Activated gamma-delta T cell treated with Interleukin-2 at 50 U/mL for 16 hours (primary cell): ENCODE measurements around the gene PRPF40B.
A peak's percentile ranks its signal among the peaks of the same experiment; 100 is the strongest.

ENCODE experiments used
- DNase-seq: peaks from one replicate; pipeline ENCODE4 v3.0.0-alpha.2; 2020

The PRPF40B gene

DNA sequence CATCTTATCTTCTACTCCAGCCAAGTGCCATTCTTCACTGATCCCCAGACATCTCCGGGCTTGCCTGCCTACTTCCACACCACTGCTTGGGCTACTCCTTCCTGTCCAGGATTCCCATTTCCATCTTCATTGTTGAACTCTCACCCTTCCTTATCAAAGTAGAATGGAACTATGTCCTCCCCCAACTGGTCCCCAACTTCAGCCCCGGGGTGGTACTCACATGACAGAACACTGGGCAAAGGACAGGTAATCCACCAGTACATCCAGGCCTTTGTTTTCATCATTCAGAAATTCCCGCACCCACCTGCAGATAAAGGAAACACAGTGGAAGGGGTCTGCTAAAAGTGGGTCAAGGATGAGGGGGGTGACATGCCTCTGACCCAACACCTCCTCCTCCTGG, 38.4 kb downstream of the PRPF40B start:
- DNase-seq = no peak

DNA sequence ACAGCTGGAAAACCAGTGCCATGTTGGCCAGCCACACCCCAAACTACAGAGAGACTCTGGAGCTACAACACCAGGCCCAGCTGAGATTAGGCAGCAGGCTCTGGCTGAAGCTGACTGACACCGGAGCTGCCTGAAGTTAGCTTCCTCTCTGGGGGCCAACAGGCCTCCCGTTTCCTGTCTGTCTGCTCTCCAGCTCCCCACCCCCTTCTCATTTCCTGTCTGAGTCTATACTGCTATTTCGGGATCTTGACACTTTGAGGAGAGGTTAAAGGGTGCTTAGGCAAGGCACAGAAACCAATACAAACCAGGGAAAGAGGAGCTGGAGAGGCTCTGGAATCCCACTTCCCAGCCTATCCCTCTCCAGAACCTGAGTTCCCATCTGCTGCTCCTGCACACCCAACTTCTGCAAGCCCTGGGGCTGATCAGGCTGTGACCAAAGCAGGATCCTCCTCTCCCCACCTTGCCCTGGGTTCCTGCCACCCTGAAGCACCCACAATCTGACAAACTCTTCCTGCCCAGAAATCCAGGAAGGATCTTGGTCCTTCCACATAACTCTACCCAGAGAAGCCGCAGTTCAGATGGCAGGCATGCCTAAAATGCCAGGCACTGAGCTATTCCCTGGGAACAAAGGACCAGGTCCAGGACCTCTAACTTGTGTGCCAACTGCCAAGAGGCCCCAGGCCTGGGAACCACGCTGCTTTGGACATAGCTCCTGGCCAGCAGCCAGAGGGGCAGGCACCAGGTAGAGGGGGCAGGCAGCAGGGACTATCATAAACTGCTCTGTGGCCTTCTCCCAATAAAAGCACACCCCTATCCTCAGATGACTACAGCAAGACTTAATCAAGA, 39.9 kb downstream of the PRPF40B start:
- DNase-seq = peak; percentile 81

DNA sequence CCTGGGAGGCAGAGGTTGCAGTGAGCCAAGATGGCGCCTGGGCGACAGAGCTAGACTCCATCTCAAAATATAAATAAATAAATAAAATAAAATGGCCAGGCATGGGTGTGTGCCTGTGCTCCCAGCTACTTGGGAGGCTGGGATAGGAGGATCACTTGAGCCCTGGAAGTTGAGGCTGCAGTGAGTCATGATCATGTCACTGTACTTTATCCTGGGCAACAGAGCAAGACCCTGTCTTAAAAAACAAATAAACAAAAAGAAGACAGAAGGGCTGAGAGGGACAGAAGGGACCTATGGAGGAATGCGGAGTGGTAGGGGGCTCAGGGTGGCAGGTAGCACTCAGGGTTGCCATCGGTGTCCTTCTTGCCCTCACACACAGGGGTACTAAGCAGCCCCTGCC, 40.8 kb downstream of the PRPF40B start:
- DNase-seq = no peak

DNA sequence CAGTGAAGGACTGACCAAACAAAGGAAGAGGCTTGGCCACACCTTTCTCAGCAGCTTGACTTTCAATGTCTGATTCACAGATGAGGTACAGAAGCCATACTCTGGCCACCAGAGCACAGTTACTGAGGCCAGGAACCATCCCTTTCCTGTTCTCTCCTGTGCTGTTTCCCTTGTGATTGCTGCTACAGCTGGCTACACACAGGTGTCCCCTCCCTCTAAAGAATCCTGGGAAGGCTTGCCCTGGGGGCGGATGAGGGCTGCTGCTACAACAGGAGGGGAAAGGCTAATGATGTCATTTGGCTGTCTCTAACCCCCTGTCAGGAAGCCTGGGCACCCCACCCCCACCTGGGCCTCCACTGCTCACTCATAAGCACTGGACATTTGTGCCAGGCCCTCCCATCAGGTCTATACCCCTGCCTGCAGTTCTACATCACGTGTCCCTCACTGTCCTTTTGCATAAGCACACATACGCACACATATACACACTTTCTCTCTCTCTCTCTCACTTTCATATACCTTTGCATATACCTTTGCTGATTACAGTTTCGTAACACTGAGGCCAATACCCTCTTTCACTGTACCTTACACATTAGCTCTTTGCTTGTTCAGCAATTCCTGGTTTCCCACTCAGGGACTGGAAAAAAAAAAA, 41.4 kb downstream of the PRPF40B start:
- DNase-seq = no peak

DNA sequence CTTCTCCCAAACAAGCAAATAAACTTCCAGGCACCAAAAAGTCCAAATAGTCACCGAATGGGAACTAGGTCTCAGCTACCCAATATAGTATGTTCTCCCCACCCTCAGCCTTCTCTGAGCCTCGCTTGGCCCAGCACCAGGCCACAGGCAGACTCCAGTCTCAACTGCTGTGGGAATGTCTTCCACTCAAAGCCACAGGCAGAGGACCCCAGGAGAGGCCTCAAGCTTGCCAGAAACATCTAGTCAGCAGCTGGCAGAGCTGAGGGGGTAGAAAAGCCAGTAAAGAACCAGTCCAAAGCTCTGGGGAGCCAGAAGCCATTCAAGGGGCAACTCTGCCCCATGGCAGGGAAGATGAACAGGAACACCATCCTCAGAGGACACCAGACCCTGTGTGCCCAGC, 42.0 kb downstream of the PRPF40B start:
- DNase-seq = no peak

DNA sequence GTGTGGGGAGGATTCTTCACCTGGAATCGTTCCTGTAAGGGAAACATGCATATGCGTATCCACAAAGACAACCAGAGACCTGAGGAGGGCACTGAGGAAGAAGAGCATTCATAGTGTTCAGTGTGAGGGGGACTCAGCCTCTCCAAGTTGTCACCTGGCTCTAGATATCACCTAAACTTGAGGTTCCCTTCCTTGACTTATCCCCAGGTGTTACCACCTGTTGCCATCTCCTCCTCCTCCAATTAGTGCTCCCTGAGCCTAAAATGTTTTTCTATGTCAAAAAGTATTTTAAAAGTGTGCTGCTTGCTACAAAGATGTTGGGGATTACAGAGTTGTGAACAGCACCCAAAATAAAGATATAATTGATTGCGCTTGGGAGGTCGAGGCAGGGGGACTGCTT, 42.8 kb downstream of the PRPF40B start:
- DNase-seq = no peak

DNA sequence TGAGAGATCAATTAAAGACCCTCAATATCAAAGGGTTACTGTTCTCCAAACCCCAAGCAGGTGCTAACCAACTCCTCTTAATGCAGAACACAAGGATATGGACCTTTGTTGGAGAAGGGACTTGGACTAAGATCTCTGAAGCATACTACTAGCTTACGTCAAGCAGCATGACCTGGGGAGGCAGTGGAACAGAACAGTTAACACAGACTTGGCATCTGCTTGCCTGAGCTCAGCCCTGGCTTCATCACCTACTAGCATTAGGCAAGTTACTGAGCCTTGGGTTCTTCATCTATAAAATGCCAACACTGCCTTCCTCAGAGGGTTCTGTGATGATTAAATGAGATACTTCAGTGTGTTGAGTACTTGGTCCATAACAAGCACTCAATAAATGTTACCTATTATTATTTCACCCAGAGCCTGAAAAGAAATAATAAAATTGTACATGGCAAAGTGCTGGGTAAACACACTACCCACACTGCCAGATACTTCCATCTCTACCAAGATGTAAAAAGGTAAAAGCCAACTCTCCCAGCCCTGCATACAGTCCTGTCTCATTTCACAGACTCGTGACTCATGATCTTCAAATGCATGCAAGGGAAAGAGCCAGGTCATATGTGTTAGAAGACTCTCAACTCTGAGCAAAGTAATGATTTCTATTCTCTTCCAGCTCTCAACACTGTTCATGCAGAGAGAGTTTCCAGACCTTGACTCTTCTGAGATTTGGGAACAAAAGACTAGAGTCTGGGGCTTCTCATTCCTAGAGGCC, 44.1 kb downstream of the PRPF40B start:
- DNase-seq = no peak

DNA sequence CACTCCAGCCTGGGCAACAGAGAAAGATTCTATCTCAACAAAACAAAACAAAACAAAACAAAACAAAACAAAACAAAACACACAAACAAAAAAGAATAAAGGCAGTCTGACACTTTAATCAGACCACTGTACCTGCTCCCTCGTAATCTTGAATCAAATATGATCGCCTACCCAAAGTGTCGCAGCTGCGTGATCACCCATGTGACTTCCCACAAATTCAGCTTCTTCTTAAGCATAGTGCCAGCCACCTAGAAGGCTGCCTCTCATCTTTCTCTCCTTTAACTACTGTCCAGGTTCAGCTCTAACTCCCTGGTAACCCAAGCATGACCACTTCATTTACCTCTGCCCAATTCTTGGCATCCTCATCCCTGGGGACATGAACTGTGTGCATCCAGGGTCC, 46.4 kb downstream of the PRPF40B start:
- no peak for DNase-seq

DNA sequence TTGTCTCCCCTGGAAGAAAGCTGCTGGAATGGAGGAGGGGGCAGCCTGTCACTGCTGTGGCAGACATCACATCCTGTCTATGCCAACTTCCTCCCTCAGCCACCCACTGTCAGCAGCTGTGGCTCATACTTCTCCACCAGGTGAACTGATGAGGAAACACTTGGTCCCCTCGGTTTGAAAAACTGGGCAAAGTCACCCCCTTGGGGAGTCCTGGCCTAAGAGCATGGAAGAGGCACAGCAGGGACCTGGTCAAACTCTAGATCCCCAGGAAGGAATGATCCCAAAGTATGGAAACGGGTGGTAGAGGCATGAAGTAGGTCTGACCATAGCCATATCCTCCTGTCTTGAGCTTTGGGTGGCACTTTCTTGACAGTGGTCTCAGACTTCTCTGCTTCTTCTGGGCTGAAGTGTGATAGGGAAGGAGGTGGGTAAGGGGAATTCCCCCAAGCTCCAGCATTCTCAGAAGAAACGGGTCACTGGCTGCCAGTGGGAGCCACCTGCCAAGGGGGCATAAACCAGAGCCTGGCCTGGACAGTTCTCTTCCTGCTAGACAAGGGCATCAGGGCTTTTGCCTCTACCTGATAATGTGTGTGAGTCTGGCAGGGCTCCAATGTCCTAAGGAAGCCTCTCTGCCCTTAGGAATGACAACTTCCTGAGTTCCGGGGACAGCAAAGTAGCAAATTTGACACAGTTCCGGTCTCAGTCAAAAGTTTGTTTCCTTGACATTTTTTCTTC, 47.8 kb downstream of the PRPF40B start:
- DNase-seq = peak; percentile 70

DNA sequence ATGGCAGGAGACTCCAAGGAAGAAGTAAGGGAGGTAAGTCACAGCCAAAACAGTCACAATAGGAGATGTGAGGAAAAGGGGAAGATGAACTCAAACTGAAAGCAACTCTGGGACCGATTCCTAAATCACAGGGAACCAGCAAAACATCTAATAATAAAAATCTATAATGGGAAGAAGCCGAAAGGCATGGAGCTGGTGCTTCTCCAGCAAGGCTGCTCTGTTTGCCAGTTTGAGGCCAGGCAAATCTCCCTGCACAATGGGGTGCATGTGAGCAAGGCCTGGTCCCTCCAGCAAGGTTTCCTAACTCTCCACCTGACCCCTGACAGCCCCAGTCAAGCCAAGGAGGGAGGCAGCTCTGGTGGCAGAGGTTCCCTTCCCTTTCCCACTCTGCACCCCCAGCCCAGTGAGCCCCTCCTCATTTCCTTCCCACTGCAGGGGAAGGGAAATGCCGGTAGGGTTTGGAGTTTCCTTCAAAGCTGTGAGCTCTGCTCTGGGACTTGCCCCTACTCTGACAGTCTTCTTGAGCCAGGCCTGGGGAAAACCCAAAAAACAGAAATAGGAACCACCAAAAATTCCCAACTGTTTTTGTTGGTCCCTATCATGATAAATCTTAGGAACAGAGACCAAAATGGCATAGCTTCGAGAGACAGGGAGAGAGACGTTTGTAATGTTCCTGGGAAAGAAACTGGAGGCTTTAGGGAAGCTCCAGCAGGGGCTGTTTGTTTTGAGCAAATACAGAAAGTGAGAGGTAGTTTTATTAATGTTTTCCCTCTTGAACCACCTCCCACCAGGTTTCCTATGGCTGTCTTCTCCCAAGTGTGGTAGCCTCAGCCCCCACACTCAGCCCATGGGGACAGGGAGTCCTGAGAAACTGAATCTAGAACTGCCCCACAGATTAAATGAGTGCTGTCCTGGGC, 49.2 kb downstream of the PRPF40B start:
- DNase-seq = no peak

DNA sequence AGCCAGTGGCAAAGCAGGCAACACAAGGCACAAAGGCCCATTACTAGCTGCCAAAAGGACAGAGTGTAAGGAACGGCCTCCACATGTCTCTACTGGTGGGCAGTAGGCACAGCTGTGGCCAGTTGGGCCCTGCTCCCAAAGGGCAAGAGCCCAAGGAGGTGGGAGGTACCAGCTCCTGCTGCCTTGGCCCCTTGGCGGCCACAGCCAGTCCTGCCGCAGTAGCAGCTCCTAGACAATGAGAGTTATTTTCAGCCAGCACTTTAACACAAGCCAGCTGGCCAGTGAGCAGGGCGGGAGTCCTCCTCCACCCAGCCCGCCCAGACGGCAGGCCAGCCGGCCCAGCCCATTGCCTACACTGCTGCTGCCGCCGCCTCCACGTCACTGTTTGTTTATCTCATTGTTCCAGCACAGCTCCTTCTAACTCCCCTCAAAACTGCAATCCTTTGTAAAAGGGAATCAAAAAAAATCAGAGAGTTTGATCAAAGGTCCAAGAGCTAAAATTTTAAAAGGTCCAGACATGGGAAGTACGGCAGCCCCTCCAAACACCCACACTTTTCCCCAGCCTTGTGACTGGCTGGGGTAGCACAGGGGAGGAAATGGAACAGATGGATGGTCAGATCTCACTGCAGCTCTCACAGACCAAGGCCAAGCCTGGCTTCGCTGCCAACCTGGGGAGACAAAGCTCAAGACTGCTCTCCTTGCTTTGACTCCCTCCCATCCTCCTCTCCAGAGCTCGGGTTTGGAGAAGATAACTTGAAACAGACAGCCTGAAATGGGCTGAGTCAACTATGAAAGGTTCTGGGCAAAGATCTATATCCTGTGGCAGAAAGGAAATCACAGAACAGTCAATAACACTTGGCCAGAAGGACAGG, 50.3 kb downstream of the PRPF40B start:
- no peak for DNase-seq

DNA sequence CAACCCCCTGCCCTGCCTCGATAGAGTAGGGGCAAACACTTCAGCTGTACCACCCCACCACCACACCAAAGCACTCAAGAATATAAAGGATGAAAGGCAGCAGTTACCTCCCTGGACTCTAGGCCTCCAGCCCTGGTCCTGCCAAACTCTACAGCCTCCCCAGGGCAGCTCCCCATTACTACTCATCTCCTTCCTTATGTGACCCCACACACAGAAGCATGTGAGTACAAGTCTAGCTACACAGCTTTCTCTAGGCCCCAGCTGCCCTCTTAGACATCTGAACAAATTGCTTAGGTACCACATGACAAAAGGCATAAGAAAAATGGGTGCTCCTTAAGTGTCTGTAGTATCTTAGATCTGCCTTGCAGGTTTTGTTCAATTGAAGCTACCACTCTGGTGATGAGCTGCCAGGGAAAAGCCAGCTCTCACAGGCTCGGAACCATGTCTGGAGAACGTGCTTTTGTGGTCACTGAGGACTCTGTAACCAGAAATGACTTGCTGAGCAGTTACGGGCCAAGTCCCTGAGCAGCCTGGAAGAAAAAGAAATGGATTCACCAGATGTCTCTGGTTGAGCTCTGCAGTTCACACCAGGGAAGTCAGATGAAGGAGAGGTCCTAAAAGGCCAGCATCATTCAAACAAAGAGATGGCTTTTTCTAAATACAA, 51.1 kb downstream of the PRPF40B start:
- DNase-seq = no peak

DNA sequence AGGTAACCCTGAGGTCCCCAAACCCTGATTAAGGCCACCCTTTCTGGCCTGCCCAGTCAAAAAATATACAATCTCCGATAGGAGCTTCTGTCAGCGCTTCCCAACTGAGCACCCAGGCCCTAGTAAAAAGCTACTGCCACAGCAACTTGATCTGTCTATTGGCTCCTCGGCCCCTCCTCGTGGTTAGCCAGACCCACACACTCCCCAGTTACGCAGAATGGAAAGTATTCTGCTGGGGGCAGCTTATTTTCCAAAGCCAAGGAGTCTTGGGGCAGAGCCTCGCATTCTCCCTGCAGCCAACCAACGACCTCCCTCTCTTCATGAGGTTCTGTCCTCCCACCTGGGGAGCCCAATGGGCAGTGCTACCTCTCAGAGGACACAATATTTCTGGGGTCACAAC, 51.8 kb downstream of the PRPF40B start:
- no peak for DNase-seq

DNA sequence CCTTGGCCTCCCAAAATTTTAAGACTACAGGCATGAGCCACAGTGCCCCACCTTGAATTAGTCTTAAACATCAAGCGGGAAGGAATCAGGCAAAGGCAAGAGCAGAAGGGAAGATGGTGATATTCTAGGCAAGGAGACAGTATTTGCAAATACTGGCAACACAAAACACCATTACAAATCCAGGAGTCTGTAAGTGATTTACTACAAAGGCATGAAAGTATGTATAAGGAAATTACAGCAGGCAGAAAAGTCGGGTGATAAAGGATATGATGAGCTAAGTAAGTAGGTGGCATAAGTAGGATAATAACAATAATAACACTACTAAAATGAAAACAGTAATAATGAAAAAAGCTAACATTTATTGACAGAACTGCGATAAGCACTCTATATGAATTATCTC, 55.4 kb downstream of the PRPF40B start:
- no peak for DNase-seq

DNA sequence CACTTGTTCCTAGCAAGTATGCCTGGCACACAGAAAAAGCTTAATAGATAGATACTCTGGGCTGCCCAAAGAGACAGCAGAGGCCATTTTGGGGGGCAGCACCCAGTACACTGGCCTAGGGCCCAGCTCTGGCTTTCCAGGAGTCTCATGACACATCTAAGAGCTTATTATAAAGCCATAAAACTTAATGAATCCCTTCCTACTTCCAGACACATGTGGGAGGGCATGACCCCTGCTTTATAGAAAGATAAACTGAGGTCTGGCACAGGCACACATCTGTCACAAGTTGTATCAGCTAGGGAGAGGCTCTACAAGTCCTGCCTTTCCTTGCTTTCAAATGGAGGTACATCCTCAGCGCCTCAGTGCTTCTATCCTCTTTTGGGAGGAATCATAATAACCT, 56.7 kb downstream of the PRPF40B start:
- no peak for DNase-seq

DNA sequence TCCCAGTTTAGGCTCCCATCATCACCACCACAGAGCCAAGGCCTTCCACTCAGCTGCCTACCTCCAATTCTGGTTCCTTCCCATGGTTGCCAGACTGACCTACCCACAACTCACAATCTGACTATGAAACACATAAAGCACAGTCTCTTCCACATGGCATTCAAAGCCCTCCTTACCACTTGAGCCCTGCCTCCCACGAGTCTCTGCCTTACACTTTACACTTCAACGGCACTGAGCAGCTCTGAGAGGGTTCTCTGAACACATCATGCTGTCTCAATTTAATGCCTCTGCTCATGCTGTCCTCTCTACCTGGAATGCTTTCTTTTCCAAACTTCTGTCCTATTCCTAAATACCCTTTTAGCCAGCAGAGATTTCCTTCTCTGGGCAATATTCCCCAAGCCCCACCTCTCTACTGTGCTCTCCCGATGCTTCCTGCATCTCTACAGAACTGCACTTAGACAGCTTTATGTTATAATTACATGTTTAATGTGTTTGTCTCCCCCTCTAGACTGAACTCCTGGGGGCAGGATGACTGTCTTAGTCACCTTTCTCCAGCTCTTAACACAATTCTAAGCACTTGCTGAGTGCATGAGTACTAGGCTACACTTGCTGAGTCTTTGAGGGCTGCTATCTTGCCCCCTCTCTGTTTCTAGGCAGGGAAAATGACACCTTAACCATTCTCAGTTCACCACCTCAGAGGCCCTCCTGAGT, 60.4 kb downstream of the PRPF40B start:
- no peak for DNase-seq

DNA sequence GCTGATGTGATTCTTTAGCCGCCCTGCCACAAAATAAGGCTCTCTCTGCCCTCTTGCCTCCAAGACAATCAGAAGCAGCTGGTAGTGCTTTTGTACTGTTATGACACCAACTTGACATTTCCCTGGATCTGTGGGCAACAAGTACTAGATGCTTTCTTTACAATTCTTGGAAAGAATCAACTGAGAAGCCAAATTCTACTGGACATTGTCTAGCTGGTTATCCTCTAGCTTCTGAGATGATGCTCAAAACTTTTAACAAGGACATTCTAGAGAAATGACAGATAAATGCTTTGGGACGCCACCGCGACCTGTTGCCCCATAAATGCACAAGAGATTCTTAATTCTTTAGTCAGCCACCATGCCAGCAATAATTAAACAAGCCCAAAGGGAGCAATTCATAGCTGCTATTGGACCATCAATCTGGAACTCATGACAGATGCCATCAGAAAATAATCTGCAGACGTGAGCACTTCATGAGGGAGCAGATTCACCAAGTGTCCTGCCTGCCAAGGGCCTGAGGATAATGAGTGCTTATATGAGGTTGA, 61.0 kb downstream of the PRPF40B start:
- no peak for DNase-seq

DNA sequence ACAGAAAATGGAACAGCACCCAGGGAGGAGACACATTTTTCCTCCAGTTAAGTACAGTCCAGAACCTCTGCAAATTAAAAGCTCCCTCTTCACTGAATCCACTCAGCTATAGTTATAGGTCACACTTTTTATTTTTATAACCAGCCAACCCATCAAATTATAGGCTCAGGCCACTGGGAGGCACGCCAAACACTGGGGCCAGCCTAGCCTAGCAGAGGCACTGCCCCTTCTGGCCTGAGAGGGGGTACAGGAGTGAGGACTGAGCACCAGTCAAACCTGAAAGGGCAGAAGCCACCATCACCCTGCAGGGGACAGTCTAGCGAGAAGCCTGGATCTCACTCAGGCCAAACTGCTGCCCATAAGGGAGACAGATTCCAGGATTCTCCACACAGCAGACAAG, 64.6 kb downstream of the PRPF40B start:
- no peak for DNase-seq

DNA sequence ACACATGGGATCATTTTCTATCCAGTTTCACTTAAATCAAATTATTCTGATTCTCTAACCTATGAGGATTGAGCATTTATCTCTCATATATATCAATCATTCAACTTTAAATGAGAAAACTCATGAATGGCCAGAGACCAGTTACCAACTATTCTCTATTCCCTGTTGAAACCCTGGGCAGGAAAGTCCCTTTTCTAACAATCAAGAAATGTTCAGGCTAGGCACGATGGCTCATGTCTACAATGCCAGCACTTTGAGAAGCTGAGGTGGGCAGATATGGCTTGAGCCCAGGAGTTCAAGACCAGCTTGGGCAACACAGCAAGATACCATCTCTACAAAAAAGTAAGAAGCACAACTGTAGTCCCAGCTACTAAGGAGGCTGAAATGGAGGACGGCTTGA, 65.9 kb downstream of the PRPF40B start:
- no peak for DNase-seq
